GM23248 (cell line): Measurements from ENCODE around the gene CDKAL1.

Experiments
- EZH2 ChIP-seq: fragments of 200-600 bp; sonication (generic); IDR thresholded peaks from 2 replicates; pipeline ENCODE4 v1.6.1; 2018; ENCODE audit warnings: antibody characterized with exemption, mild to moderate bottlenecking; ENCODE audit not compliant: insufficient read depth, poor library complexity, severe bottlenecking
- EZH2phosphoT487 ChIP-seq: fragments of 200-600 bp; sonication (generic); IDR thresholded peaks from 2 replicates; pipeline ENCODE4 v1.6.1; 2018; ENCODE audit warnings: antibody characterized with exemption, moderate library complexity, mild to moderate bottlenecking, low read depth; ENCODE audit not compliant: insufficient read depth

GRCh38 chr6:20790032-20790791 lies 256.0 kb downstream of the CDKAL1 start:
- TF ChIP-seq EZH2 (no peak), EZH2phosphoT487 (no peak)
